DND-41 (cell line): ENCODE data around the gene PRKAR2A.

ENCODE experiments used
- ATAC-seq: fragments of 200-7000 bp; cut with Tn5 transposase; 3 replicates; pipeline ENCODE4 v1.9.1; 2021; ENCODE audit warnings: low read depth; ENCODE audit not compliant: insufficient read depth
- DNase-seq: peaks from one replicate; pipeline ENCODE4 v3.0.0-alpha.2; 2020
- H2AFZ ChIP-seq: 2 replicates; pipeline ENCODE4 v1.6.0; 2012; ENCODE audit warnings: low read depth, low read length
- H3K27ac ChIP-seq: 2 replicates; pipeline ENCODE4 v1.5.1; 2012; ENCODE audit warnings: low read length, inconsistent platforms
- H3K27me3 ChIP-seq: fragments of 200-600 bp; sonication (generic); 2 replicates; pipeline ENCODE4 v1.6.0; 2012; ENCODE audit warnings: low read length, mild to moderate bottlenecking, inconsistent platforms; ENCODE audit not compliant: insufficient read depth, poor library complexity
- H3K36me3 ChIP-seq: 2 replicates; pipeline ENCODE4 v1.5.1; 2012; ENCODE audit warnings: low read length, inconsistent platforms; ENCODE audit not compliant: insufficient read depth
- H3K4me1 ChIP-seq: 2 replicates; pipeline ENCODE4 v1.5.1; 2012; ENCODE audit warnings: mild to moderate bottlenecking, low read length; ENCODE audit not compliant: insufficient read depth
- H3K4me2 ChIP-seq: 2 replicates; pipeline ENCODE4 v1.6.0; 2012; ENCODE audit warnings: mild to moderate bottlenecking, moderate library complexity, low read length, inconsistent platforms; ENCODE audit not compliant: insufficient read depth
- H3K4me3 ChIP-seq, 2 experiments: fragments of 200-600 bp in 1 of 2; shearing (Covaris generic) in 1 of 2; 2 replicates each; pipeline ENCODE4 v1.5.1; 2012 to 2016; ENCODE audit warnings: inconsistent platforms in 2 of 2, low read length in 2 of 2, mild to moderate bottlenecking in 2 of 2, low read depth in 1 of 2, moderate library complexity in 1 of 2
- H3K79me2 ChIP-seq: 2 replicates; pipeline ENCODE4 v1.6.0; 2012; ENCODE audit warnings: low read length, inconsistent platforms; ENCODE audit not compliant: insufficient read depth
- H3K9ac ChIP-seq: 2 replicates; pipeline ENCODE4 v1.6.0; 2012; ENCODE audit warnings: low read depth, mild to moderate bottlenecking, inconsistent platforms, low read length, moderate library complexity
- H3K9me3 ChIP-seq: 2 replicates; pipeline ENCODE4 v1.5.1; 2012; ENCODE audit warnings: low read length, moderate library complexity, mild to moderate bottlenecking, inconsistent platforms; ENCODE audit not compliant: insufficient read depth, severe bottlenecking
- H4K20me1 ChIP-seq: 2 replicates; pipeline ENCODE4 v1.6.0; 2012; ENCODE audit warnings: low read length; ENCODE audit not compliant: insufficient read depth
- CTCF ChIP-seq: IDR thresholded peaks from 2 replicates; pipeline ENCODE4 v1.5.1; 2012; ENCODE audit warnings: borderline replicate concordance, low read length, moderate library complexity, mild to moderate bottlenecking; ENCODE audit not compliant: poor library complexity, severe bottlenecking; ENCODE audit errors: extremely low read depth
- EZH2 ChIP-seq: IDR thresholded peaks from 3 replicates; pipeline ENCODE4 v1.6.1; 2012; ENCODE audit warnings: borderline replicate concordance, low read depth, mild to moderate bottlenecking, moderate library complexity, low read length, inconsistent platforms; ENCODE audit not compliant: severe bottlenecking

The PRKAR2A gene

GRCh38 chr3:48707157-48707556 lies 140.5 kb downstream of the PRKAR2A start:
- Histone ChIP-seq H3K27me3 (no peaks in the 10 kb centered on the region), H3K4me3 (no peak overlapping the region), H3K9me3 (no peaks in the 10 kb centered on the region), H3K9ac (no peak overlapping the region), H3K4me1 (peaks cover 8% of the 10 kb centered on the region; the same call in 1 of the 2 replicates), H3K27ac (no peak overlapping the region), H3K79me2 (peaks cover 97% of the 10 kb centered on the region), H3K4me2 (no peak overlapping the region), H3K36me3 (peaks cover 69% of the 10 kb centered on the region), H2AFZ (no peak overlapping the region), H4K20me1 (peaks cover 80% of the 10 kb centered on the region)
- DNase-seq (no peak), ATAC-seq (no peak)
- no peak for TF ChIP-seq CTCF
- TF ChIP-seq EZH2: no peak

- ATAC-seq (no peak), DNase-seq (no peak)
- Histone ChIP-seq H3K27me3 (no peaks in the 10 kb centered on the region), H3K9ac (no peak overlapping the region), H4K20me1 (peaks cover 84% of the 10 kb centered on the region), H3K9me3 (no peaks in the 10 kb centered on the region), H3K36me3 (peaks cover 64% of the 10 kb centered on the region), H3K79me2 (peaks cover 100% of the 10 kb centered on the region), H3K27ac (no peak overlapping the region), H3K4me1 (no peaks in the 10 kb centered on the region), H3K4me3 (no peak overlapping the region), H2AFZ (no peak overlapping the region), H3K4me2 (no peak overlapping the region)
- TF ChIP-seq CTCF (no peak), EZH2 (no peak)
Measured at GRCh38 chr3:48702320-48702920, 145.3 kb downstream of the PRKAR2A start.

- peaks cover 78% of the 10 kb centered on the region for H4K20me1 ChIP-seq
- no peaks in the 10 kb centered on the region for H3K27me3 ChIP-seq
- TF ChIP-seq EZH2 (no peak), CTCF (no peak)
- no peak for ATAC-seq
- H2AFZ ChIP-seq: no peak overlapping the region
- H3K4me2 ChIP-seq: no peak overlapping the region
- H3K4me3 ChIP-seq: no peak overlapping the region
- no peak for DNase-seq
- no peaks in the 10 kb centered on the region for H3K9me3 ChIP-seq
- H3K4me1 ChIP-seq: no peaks in the 10 kb centered on the region
- H3K27ac ChIP-seq: no peak overlapping the region
- peaks cover 58% of the 10 kb centered on the region for H3K36me3 ChIP-seq
- no peak overlapping the region for H3K9ac ChIP-seq
- H3K79me2 ChIP-seq: peaks cover 98% of the 10 kb centered on the region
Measured at GRCh38 chr3:48700731-48701405, 146.8 kb downstream of the PRKAR2A start.
